NOMO-1 treated with DMSO at 0.1 percent for 48 hours (cell line): ENCODE data around the gene GFER.
"Not testable (repeated sequence)": the region's sequence is repeated elsewhere in the genome, so short reads cannot be mapped to it uniquely, and the experiment has no call there.

Experiments
- DNase-seq: peaks from one replicate; lab custom pipeline; 2025; ENCODE audit not compliant: unreplicated experiment; lab: John Stamatoyannopoulos, UW

Gene GFER

GRCh38 chr16:2004795-2005517, 21.0 kb downstream of the GFER start:
- DNase-seq, result no peak

GRCh38 chr16:2005646-2006045, 21.7 kb downstream of the GFER start:
- DNase-seq, result no peak

- no peak for DNase-seq
Observed at GRCh38 chr16:2006317-2006716, 22.3 kb downstream of the GFER start.

- no peak for DNase-seq
Observed at GRCh38 chr16:2007081-2007836, 23.3 kb downstream of the GFER start.

- DNase-seq, result peak; percentile 25
Observed at GRCh38 chr16:2008009-2008526, 24.1 kb downstream of the GFER start.

- peak; percentile 31 for DNase-seq
Observed at GRCh38 chr16:2008631-2009163, 24.7 kb downstream of the GFER start.

GRCh38 chr16:2009164-2009711, 25.2 kb downstream of the GFER start:
- no peak for DNase-seq

- peak; percentile 77 for DNase-seq
Observed at GRCh38 chr16:2009791-2010510, 26.0 kb downstream of the GFER start, which contains the start of gene ZNF598. ZNF598 (minus strand) TSS chr16:2009821.

- not testable (repeated sequence) for DNase-seq
Observed at GRCh38 chr16:2011726-2012125, 27.7 kb downstream of the GFER start.

GRCh38 chr16:2013527-2013926, 29.5 kb downstream of the GFER start:
- DNase-seq, result no peak

- peak; percentile 90 for DNase-seq
Observed at GRCh38 chr16:2015117-2015946, 31.3 kb downstream of the GFER start.

GRCh38 chr16:2015947-2016208, 31.9 kb downstream of the GFER start:
- DNase-seq, result no peak

GRCh38 chr16:2016407-2016922, 32.5 kb downstream of the GFER start:
- DNase-seq, result no peak

- DNase-seq, result no peak
Observed at GRCh38 chr16:2019518-2019920, 35.5 kb downstream of the GFER start, which contains the start of gene NPW. NPW (plus strand) TSS chr16:2019785.

GRCh38 chr16:2019921-2020831, 36.2 kb downstream of the GFER start:
- DNase-seq, result no peak

GRCh38 chr16:2022723-2023091, 38.7 kb downstream of the GFER start:
- DNase-seq, result no peak

- peak; percentile 76 for DNase-seq
Observed at GRCh38 chr16:2023092-2024031, 39.4 kb downstream of the GFER start.

GRCh38 chr16:2024032-2024420, 40.0 kb downstream of the GFER start:
- DNase-seq, result no peak
